Stimulated activated naive CD8-positive, alpha-beta T cell treated with anti-CD3 and anti-CD28 coated beads, Interleukin-15, amount 100 ng/mL, for 72 hours (primary cell): ENCODE results near the gene LRP10.
"Not testable (repeated sequence)": the region's sequence is repeated elsewhere in the genome, so short reads cannot be mapped to it uniquely, and the experiment has no call there.

Experiments
- ATAC-seq: fragments of 150-1000 bp; cut with Tn5 transposase; 2 replicates; pipeline ENCODE4 v1.10.0; 2021; ENCODE audit warnings: mild to moderate bottlenecking, moderate library complexity
- DNase-seq, 2 donors: peaks; one replicate each; pipeline ENCODE4 v3.0.0; 2021 to 2022
- H3K27ac Mint-ChIP-seq, 2 donors: one replicate each; pipeline ENCODE4 v1.8.0; 2022; ENCODE audit warnings: mild to moderate bottlenecking in 2 of 2, mixed read lengths in 2 of 2, moderate library complexity in 2 of 2
- H3K27me3 Mint-ChIP-seq: one replicate; pipeline ENCODE4 v1.8.0; 2022; ENCODE audit warnings: mixed read lengths
- H3K4me1 Mint-ChIP-seq: one replicate; pipeline ENCODE4 v1.8.0; 2022; ENCODE audit warnings: mild to moderate bottlenecking, mixed read lengths
- H3K4me3 Mint-ChIP-seq, 2 donors: one replicate each; pipeline ENCODE4 v1.8.0; 2022; ENCODE audit warnings: mild to moderate bottlenecking in 2 of 2, mixed read lengths in 2 of 2, moderate library complexity in 1 of 2
- H3K9me3 Mint-ChIP-seq, 2 donors: one replicate each; pipeline ENCODE4 v1.8.0; 2022; ENCODE audit warnings: mixed read lengths in 2 of 2

The LRP10 gene, protein sequence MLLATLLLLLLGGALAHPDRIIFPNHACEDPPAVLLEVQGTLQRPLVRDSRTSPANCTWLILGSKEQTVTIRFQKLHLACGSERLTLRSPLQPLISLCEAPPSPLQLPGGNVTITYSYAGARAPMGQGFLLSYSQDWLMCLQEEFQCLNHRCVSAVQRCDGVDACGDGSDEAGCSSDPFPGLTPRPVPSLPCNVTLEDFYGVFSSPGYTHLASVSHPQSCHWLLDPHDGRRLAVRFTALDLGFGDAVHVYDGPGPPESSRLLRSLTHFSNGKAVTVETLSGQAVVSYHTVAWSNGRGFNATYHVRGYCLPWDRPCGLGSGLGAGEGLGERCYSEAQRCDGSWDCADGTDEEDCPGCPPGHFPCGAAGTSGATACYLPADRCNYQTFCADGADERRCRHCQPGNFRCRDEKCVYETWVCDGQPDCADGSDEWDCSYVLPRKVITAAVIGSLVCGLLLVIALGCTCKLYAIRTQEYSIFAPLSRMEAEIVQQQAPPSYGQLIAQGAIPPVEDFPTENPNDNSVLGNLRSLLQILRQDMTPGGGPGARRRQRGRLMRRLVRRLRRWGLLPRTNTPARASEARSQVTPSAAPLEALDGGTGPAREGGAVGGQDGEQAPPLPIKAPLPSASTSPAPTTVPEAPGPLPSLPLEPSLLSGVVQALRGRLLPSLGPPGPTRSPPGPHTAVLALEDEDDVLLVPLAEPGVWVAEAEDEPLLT

DNA sequence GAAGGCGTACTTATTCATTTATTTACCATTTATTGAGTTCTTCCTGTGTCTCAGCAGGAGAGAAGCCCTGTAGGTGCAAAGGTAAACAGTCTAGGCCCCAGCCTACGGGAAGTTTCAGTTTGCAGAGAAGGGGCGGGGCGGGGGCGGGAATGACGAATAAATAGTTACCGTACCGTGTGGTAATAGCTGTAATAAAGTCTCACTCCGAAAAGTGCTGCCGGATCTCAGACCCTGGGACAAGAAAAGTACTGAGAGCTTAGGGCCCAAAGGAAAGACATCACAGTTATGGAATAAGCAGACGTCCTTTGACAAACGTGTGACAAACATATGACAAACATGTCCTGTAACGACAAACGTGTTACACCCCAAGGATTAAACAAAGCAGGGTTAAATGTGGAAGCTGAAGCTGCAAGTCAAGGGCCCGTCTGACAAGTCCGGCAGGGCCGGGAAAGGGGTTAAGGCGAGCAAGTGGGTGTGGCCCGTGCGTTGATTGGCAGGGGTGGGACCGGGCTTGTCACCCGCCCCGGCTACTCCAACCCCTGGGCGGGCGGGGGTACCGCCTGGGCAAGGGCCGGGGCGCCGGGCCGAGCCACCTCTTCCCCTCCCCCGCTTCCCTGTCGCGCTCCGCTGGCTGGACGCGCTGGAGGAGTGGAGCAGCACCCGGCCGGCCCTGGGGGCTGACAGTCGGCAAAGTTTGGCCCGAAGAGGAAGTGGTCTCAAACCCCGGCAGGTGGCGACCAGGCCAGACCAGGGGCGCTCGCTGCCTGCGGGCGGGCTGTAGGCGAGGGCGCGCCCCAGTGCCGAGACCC, at the start of gene LRP10:
Gene LRP10 (plus strand): TSS at position 517 of the 809 bp plus-strand sequence. CDS start 564 bp downstream, outside the sequence.
- DNase-seq (peak; percentile 89 to 91), ATAC-seq (peak; percentile 87)
- Mint-ChIP-seq H3K4me3 (peak within 1 kb of the TSS; percentile 89 to 97), H3K4me1 (peaks cover 43% of the 10 kb centered on the region), H3K9me3 (no peaks in the 10 kb centered on the region), H3K27ac (peak within 1 kb of the TSS; percentile 98 to 99), H3K27me3 (no peaks in the 10 kb centered on the region)

DNA sequence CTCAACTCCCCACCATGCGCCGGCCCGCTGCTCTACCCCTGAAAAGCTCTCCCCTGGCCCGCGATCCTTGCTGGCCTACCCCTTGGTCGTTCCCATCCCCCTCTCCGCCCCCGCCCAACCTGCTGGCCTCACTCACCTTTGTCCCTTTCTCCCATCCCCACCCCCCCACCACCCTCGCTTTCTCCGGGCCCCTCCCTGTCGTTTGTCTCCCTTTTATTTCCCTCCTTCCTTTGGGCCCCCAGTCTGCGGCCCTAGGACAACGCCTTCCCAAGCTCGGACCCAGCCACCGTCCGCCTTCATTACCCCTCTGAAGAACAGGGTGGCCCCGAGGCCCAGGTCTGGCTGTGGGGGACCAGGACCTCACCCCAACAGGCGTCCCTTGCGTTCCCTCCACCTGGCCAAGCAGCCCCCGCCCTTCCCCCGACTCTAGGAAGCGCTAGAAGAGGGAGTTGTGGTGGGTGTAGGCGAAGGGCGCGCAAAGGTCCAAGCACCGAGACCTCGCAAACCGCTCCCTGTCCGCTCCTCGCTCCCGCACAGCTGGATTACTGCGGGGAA, 49.4 kb upstream of the LRP10 start:
- ATAC-seq = peak; percentile 3
- H3K27ac Mint-ChIP-seq = peak overlapping the region; percentile 25 to 85
- peaks cover 45% of the 10 kb centered on the region for H3K4me1 Mint-ChIP-seq
- no peaks in the 10 kb centered on the region for H3K9me3 Mint-ChIP-seq
- peaks cover 32% of the 10 kb centered on the region for H3K27me3 Mint-ChIP-seq
- DNase-seq = no peak
- peak overlapping the region; percentile 74 to 83 for H3K4me3 Mint-ChIP-seq

DNA sequence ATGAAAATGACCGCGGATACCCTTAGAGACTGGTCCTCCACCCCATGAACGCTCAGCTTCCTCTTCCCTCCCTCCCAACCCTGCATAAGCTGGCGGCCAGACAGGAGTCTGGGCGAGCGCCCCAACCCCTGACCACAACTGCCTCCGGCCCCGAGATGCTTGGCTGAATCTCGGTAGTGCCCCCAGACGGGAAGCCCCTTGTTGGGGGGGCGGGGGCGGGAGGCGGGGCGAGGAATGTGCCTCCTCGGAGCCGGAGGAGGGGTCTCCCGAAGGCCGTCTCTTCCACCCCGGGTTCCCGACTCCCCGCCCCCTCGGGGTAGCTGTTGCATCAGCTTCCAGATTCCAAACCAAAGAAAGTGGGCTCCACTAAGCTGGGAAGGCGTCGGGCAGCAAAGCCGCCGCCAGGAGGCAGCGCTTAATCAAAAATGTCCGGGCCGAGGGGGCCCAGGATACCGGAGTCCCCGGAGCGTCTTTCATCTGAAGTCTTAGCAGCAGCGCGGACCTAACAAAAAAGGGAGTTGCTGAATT, 48.9 kb upstream of the LRP10 start:
- Mint-ChIP-seq H3K9me3 (no peaks in the 10 kb centered on the region), H3K4me3 (peak overlapping the region; percentile 74 to 83), H3K27me3 (peaks cover 32% of the 10 kb centered on the region), H3K27ac (peak overlapping the region; percentile 25 to 85), H3K4me1 (peaks cover 45% of the 10 kb centered on the region)
- peak; percentile 90 for ATAC-seq
- DNase-seq = peak; percentile 70 to 73

DNA sequence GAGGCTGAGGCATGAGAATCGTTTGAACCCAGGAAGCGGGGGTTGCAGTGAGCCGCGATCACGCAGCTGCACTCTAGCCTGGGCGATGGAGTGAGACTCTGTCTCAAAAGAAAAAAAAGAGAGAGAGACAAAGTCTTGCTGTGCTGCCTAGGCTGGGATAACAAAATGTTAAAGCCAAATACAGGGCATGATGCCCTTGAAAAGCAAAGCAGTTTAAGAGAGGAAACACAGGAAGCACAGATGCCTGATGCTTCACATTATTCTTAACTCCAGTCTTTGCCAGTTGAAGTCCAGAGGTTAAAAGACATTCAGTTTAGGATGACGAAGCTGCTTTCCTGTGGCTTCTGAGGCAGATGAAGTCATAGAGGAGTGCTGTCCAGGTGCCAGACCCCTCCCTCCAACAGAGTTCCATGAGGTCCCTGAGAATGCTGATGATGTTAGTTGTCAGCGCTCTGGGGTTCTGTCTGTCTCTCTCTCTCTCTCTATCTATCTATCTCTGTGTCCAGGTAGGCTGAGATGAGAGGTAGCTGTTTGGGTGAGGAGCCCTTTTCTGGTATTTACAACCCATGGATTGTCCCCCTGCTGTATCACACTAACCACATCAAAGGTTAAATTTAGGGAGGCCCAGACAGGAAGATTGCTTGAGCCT, 46.7 kb upstream of the LRP10 start:
- peaks cover 41% of the 10 kb centered on the region for H3K4me1 Mint-ChIP-seq

DNA sequence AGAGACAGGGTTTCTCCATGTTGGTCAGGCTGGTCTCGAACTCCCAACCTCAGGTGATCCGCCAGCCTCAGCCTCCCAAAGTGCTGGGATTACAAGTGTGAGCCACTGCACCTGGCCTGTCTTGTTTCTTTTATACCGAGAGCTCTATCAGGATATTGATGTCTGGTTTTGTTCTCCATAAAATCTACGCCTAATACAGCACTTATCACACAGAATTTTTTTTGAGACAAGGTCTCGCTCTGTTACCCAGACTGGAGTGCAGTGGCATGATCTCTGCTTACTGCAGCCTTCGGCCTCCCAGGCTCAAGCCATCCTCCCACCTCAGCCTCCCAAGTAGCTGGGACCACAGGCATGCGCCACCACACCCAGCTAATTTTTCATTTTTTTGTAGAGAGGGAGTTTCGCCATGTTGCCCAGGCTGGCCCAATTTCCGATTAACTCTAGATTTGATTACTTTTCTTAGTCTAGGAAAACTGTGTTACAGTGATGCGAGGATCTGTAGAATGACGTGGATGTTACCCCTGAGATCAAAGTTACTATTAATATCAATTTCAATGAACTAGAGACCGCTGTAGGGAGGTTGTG, 42.4 kb upstream of the LRP10 start:
- ATAC-seq, H3K9me3 Mint-ChIP-seq: not testable (repeated sequence)
- peaks cover 16% of the 10 kb centered on the region for H3K27me3 Mint-ChIP-seq

More for the DNA sequence above, 46.7 kb upstream of the LRP10 start:
- peak overlapping the region; percentile 81 to 88 for H3K27ac Mint-ChIP-seq
- ATAC-seq (no peak), DNase-seq (no peak)
- H3K27me3 Mint-ChIP-seq = peaks cover 32% of the 10 kb centered on the region
- H3K4me3 Mint-ChIP-seq = peak overlapping the region; percentile 29 to 66
- no peaks in the 10 kb centered on the region for H3K9me3 Mint-ChIP-seq

DNA sequence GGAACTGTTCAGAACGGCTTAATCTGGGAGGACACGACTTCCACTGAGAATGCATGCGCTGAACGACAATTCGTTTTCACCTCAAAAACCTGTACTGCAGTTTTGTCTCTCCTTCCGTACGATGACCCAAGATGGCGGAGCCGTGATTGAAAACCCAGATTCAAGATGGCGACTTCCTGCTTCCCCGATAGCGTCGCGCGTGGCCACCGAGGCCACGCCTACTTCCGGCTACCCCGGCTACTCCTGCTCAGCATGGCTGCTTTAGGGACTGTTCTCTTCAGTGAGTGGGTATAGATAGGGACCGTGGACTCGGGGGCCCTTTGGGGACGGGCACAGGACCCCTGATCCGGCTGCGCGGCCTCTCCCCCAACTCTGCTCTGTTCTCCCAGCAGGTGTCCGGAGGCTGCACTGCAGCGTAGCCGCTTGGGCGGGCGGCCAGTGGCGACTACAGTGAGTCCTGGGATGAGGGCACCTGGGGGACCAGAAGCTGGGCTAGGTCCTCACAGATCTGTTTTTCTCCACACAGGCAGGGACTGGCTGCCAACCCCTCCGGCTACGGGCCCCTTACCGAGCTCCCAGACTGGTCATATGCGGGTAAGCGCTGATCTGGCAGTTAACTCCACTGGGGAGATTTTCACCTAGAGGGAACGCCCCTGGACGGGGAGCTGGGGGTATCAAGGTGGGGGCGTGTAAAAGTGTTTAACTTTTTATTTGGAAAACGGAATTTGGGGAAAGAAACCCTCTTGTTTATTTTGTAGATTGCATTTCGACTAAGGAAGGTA, 41.7 kb upstream of the LRP10 start, which contains the start of gene MRPL52:
Gene MRPL52 (plus strand): TSS at position 227 of the 782 bp plus-strand sequence. CDS start 26 bp downstream, at position 253.
- peak; percentile 94 for ATAC-seq
- DNase-seq = peak; percentile 74 to 86
- Mint-ChIP-seq H3K4me3 (peak within 1 kb of the TSS; percentile 94), H3K9me3 (no peaks in the 10 kb centered on the region), H3K27ac (peak within 1 kb of the TSS; percentile 96 to 98), H3K4me1 (peaks cover 39% of the 10 kb centered on the region), H3K27me3 (peaks cover 16% of the 10 kb centered on the region)

More for the DNA sequence above, 42.4 kb upstream of the LRP10 start:
- not testable (repeated sequence) for DNase-seq
- H3K27ac Mint-ChIP-seq = peak overlapping the region; percentile 96 to 98
- peaks cover 45% of the 10 kb centered on the region for H3K4me1 Mint-ChIP-seq
- peak overlapping the region; percentile 94 for H3K4me3 Mint-ChIP-seq

DNA sequence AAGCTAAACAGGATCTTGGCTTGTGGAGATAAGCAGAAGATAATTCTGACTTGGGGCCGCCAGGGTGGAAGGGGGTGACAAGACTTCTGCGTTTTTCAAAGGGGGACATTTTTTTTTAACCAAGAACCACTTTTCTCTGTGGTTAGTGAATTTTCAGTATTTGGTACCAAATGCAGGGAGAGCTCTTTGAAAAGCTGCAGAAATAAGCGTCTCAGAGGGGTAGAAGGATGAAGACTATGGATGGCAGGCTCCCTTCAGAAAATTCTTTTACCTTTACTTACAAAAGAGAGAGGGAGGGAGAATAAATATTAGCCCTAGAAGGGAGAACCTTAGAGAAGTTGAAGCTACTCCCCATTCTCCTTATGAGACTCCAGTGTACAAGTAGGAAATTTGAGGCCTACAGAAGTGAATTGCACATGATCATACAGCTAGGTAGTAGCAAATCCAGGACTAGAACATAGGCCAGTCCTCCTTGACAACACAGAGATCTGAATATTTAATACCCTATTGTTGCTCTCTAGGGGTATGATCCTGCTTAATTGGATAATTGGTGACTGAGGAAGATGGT, 41.0 kb upstream of the LRP10 start:
- Mint-ChIP-seq H3K4me3 (peak overlapping the region; percentile 94), H3K4me1 (peaks cover 32% of the 10 kb centered on the region), H3K9me3 (no peaks in the 10 kb centered on the region), H3K27ac (peak overlapping the region; percentile 96 to 98), H3K27me3 (peaks cover 14% of the 10 kb centered on the region)
- peak; percentile 29 for ATAC-seq
- no peak for DNase-seq

DNA sequence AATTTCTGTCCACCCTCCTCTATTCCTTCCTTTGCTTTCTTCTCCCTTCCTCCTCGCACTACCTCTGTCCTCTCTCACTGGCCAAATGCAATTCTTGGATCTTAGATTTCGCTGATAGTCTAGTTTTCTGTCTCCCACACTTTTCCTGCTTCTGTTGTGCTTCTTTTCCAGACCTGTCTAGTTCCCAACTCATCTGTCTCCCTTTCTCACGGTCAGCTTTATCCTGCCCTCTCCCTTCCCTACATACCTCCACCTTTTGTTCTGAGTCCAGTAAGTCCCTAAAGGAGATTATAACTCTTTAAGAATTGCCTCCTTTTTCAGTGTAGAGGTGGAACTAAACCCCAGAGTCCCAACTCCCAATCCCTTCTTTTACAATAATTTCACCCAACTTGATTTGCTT, 36.0 kb upstream of the LRP10 start:
- Mint-ChIP-seq H3K27ac (no peak overlapping the region), H3K4me3 (no peak overlapping the region), H3K9me3 (no peaks in the 10 kb centered on the region), H3K4me1 (peaks cover 46% of the 10 kb centered on the region), H3K27me3 (peaks cover 36% of the 10 kb centered on the region)
- DNase-seq (no peak), ATAC-seq (no peak)

DNA sequence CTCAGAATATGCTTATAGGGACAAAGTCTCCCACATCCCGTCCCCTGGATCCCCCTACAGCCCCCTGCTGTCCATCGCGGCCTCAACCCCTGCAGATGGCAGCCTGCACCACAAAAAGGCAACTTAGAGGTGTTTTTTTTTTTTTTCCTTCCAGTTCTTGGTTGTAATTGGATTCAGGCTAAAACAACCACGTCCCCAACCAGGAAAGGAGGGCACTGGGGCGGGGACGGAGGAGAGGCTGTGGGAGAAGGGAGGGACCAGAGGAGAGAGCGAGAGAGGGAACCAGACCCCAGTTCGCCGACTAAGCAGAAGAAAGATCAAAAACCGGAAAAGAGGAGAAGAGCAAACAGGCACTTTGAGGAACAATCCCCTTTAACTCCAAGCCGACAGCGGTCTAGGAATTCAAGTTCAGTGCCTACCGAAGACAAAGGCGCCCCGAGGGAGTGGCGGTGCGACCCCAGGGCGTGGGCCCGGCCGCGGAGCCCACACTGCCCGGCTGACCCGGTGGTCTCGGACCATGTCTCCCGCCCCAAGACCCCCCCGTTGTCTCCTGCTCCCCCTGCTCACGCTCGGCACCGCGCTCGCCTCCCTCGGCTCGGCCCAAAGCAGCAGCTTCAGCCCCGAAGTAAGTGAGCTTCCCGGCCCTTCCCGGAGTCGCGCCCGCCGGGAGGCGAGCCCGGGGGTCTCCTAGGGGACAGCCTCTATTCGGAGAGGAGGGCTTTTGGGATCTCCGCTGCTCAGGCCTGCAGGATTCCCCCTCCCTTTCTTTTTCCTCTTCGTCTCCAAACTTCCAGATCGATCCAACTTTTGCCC, 35.0 kb upstream of the LRP10 start, which contains the start of gene MMP14:
Gene MMP14 (plus strand): TSS at position 285 of the 813 bp plus-strand sequence. CDS start 233 bp downstream, at position 518.
- Mint-ChIP-seq H3K4me3 (peak within 1 kb of the TSS; percentile 87 to 93), H3K4me1 (peaks cover 36% of the 10 kb centered on the region), H3K9me3 (no peaks in the 10 kb centered on the region), H3K27me3 (peaks cover 46% of the 10 kb centered on the region), H3K27ac (peak within 1 kb of the TSS; percentile 94 to 96)
- DNase-seq = no peak
- no peak for ATAC-seq

DNA sequence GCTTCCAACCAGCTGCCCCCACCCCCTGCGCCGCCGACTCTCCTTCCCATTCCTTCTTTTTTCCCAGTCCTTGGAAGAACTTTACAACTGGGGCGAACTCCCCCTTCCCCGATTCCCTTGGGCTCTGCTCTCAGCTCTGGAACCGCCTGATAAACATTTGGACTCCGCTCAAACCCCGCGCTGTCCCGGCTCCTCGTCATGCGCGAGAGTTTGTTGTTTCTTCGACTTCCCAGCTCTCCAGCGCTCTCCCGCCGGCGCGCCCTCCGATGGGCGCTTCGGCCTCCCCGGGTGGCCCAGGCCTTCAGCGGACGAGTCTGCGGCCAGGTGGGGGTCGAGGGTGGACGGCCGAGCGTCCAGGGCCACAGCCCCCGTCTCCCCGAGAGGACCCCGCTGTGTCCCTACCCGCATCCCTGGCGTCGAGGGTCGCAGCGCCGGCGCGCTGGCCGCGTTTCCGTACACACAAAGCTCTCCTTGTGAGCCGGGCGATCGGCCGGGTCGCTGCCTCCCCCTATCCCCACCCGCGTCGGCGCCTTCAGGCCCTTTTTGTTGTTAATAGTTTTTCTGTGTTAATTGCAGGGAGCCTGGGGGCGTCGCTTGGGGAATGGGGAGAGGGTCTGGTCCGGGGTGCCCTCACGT, 34.3 kb upstream of the LRP10 start:
- Mint-ChIP-seq H3K9me3 (no peaks in the 10 kb centered on the region), H3K4me1 (peaks cover 33% of the 10 kb centered on the region), H3K4me3 (peak overlapping the region; percentile 87 to 93), H3K27me3 (peaks cover 46% of the 10 kb centered on the region), H3K27ac (peak overlapping the region; percentile 94 to 96)
- ATAC-seq (peak; percentile 61), DNase-seq (peak in 1 of 2 donors; percentile 33)

DNA sequence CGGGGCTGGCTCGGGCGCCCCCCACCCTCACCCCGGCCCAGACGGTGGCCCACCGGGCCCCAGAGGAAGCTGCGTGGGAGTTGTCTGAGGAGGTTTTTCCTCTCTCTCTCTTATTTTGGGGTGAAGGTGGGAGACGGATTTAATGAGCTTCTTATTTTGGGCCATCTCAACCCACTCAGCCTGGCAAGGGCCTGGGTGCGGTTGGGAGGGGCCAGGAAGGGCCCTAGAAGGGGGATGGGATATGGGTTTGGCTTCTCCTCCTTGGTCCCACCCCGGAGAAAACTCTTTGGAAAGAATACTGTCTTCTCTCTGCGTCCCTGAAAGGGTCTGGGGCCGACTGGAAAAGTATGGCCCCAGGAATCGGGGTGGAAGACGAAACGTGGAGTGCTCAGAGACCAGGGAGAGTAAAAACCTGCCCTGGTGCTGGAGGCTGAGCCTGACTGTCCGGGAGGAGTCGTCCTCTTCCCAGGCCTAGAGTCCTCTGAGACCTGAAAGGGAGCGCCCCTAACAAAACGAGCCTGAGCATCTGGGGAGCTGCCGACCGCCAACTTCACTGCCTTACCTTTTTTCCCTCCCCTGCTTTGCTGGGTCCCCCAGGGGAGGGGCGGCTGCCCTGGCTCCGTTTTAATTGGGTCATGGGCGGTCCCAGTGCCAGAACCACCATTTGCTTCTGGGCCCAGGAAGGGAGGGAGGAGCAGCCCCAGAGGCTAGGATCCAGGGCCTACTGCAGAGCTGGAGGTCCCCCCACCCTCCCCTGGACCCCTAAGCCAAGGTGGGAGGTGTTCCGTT, 33.6 kb upstream of the LRP10 start:
- H3K27ac Mint-ChIP-seq = peak overlapping the region; percentile 16 to 65
- H3K9me3 Mint-ChIP-seq = no peaks in the 10 kb centered on the region
- ATAC-seq = peak; percentile 57
- peaks cover 46% of the 10 kb centered on the region for H3K27me3 Mint-ChIP-seq
- DNase-seq = no peak
- H3K4me1 Mint-ChIP-seq = peaks cover 33% of the 10 kb centered on the region
- H3K4me3 Mint-ChIP-seq = peak overlapping the region; percentile 87 to 93
